Subcutaneous adipose tissue (tissue), 4 donors: ENCODE results near the gene JARID2. TPM values are rescaled to one million over a fixed set of nuclear protein-coding genes. Genes with fewer than 3 reads are reported as not detected.

Experiments used
- CTCF ChIP-seq: fragments of 450-650 bp; IDR thresholded peaks from one replicate; pipeline ENCODE4 v1.5.1; 2016; ENCODE audit warnings: low read depth, mild to moderate bottlenecking, control low read depth, antibody characterized with exemption, moderate library complexity
- total RNA-seq, 4 donors: library from RNA; depleted of rRNA; stranded (reverse); fragments of >200 nt; gene quantifications; one replicate each; pipeline ENCODE4 v1.1.0, GENCODE V29; 2016

Gene JARID2
- total RNA-seq, 4 donors from 2014 or later: 9.8 to 17.2 (median 12.1) TPM

- TF ChIP-seq CTCF: no peak
Measured at GRCh38 chr6:15290067-15290680, 44.3 kb downstream of the JARID2 start.

- TF ChIP-seq CTCF: no peak
Measured at GRCh38 chr6:15290962-15291704, 45.3 kb downstream of the JARID2 start.

- no peak for TF ChIP-seq CTCF
Measured at GRCh38 chr6:15292721-15293302, 46.9 kb downstream of the JARID2 start.

GRCh38 chr6:15293674-15294073 lies 47.8 kb downstream of the JARID2 start:
- TF ChIP-seq CTCF: no peak

GRCh38 chr6:15294504-15294903 lies 48.6 kb downstream of the JARID2 start:
- TF ChIP-seq CTCF: no peak

- no peak for TF ChIP-seq CTCF
Measured at GRCh38 chr6:15296249-15296648, 50.4 kb downstream of the JARID2 start.

GRCh38 chr6:15296735-15297134 lies 50.9 kb downstream of the JARID2 start:
- no peak for TF ChIP-seq CTCF
